ENCODE results near the gene ALDH3B1. TPM values are rescaled to one million over a fixed set of nuclear protein-coding genes. Genes with fewer than 3 reads are reported as not detected.

Gene ALDH3B1
- total RNA-seq, 2 experiments from 2014 or later: 0.15 TPM; not detected in 1

DNA sequence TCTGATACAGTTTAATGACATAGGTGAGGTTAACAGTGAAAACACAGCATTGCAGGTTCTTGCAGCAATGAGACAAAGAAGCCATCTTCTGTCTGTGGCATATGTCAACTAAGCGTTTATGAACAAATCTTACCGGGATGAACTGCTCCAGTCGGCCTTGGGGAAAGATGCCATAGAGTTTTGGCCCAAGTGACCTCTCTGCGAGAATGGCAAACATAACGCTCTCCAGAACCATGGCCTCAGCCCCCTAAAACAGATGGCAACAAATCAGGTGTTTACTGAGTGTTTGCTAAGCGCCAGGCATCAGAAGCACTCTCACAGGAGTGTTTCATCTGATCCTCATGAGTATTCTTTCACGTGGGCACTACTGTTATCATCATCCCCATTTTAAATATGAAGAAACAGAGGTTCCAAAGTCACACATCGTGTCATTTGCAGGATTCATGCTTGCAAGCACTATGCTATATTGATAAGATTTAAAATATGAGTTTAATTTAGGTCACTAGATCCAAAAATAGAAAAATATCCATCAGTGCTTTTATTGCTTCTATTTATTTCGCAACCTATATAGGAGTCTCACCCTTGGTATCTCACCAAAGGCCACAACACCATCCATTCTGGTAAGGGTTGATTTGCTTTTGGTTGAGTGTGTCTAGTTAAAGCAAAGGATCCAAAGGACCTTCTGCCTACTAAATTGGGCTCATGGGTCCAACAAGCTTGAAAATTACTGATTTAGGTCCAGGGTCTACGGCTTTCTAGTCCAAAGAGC, 64.6 kb downstream of the ALDH3B1 start:
- Mint-ChIP-seq H3K27me3 (no peaks in the 10 kb centered on the region), H3K4me1 (no peaks in the 10 kb centered on the region), H3K9me3 (no peaks in the 10 kb centered on the region), H3K36me3 (ENCODE audit: low read depth) (no peaks in the 10 kb centered on the region), H3K4me3 (no peak overlapping the region), H3K27ac (no peak overlapping the region)
- CTCF ChIA-PET: no interaction called here
- POLR2A ChIA-PET: no interaction called here
- no peak for DNase-seq

DNA sequence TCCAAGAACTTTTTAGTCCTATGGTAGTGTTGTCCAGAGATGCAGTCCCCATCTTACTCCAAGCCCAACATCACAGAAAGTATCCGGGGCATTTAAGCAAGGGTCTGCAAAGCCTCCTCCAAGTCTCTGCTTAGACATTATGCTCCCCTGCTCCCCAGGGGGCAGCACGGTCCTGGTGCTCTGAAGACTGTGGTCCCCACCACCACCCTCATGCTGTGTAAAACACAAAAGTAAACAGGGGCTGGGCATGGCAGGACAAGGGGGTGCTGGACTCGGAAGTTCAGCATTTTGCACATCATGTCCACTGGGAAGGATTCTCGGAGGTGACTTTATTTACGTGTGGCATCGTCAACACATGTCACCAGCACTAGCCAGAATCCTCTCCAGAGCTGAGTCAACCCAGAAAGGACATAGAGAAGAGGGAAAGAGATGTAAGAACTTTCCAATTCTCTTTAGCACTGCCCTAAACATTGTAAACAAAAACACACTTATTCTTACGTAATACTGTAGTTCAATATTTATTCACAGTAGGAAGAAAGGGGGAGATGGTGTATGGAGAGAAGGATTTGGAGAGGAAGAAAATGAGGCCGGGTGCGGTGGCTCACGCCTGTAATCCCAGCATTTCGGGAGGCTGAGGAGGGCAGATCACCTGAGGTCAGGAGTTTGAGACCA, 66.4 kb downstream of the ALDH3B1 start:
- H3K4me3 Mint-ChIP-seq: no peak overlapping the region
- H3K27ac Mint-ChIP-seq: no peak overlapping the region
- no peaks in the 10 kb centered on the region for H3K9me3 Mint-ChIP-seq
- H3K27me3 Mint-ChIP-seq: no peaks in the 10 kb centered on the region
- H3K4me1 Mint-ChIP-seq: no peaks in the 10 kb centered on the region
- CTCF ChIA-PET: no interaction called here
- no peak for DNase-seq
- no peaks in the 10 kb centered on the region for H3K36me3 Mint-ChIP-seq (ENCODE audit: low read depth)
- POLR2A ChIA-PET: no interaction called here

DNA sequence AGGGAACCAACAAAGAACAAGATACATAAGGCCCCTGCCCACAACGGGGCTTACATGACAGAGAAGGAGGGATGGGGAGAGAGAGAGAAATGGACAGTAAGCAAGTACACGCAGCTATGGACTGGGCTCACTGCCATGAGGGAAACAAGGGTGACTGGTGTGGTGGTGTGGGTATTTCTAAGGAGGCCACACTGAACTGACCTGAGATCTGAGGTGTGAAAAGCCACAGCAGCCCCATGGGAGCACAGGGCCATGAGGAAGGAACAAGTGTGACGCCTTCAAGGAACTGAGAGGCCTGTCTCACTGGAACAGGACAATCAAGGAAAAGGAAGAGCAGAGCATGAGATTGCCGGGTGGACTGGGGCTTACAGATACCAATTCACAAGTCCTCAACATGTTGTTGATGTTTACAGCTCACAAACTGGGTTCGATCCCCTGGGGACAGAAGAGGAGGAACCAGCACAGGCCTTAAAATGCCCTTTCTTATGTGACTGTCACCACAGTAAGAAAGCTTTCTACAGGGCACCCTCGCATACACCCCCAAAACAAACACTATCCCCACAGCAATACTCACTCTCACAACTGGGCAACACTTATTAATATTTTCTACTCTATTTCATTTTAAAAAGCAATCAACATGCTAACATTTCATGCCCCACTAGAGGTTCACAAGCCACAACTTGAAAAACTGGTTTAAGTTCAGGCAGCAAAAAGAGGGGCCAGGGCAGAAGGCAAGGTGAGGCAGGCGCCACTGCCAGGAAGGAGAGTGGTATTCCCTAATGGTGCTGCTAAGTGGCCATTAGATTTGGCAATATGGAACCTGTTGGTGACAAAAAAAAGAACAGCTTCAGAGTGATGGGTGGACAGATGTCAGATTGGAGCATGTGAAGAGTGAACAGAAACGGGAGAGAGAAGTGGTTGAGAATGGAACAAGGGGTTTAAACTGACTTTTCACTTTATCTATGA, 67.8 kb downstream of the ALDH3B1 start:
- DNase-seq: no peak
- Mint-ChIP-seq H3K4me3 (no peak overlapping the region), H3K27me3 (no peaks in the 10 kb centered on the region), H3K9me3 (no peaks in the 10 kb centered on the region), H3K4me1 (no peaks in the 10 kb centered on the region), H3K36me3 (ENCODE audit: low read depth) (no peaks in the 10 kb centered on the region), H3K27ac (peak overlapping the region; percentile 5)
- ChIA-PET CTCF (no interaction called here), POLR2A (no interaction called here)

Small RNA genes within 50 kb of the gene (microRNA-seq; reads per million reads assigned to microRNA genes)
- not detected for gene MIR4691 (ENCODE audit: borderline microRNAs expressed, borderline replicate concordance)
- not detected for gene MIR6753 (ENCODE audit: borderline microRNAs expressed, borderline replicate concordance)
- not detected for gene MIR7113 (ENCODE audit: borderline microRNAs expressed, borderline replicate concordance)

Other genes with a start within 250 kb of the ALDH3B1 start
- gene UNC93B1, start 6.2 kb upstream of the ALDH3B1 start, total RNA-seq: 10 to 100 TPM; 32.6 to 34.3 TPM
- gene NDUFS8, start 20.4 kb downstream of the ALDH3B1 start, total RNA-seq: 100 to 1,000 TPM; 116 to 138 TPM
- 100 to 1,000 TPM; 286 to 316 TPM for gene TCIRG1, start 28.7 kb downstream of the ALDH3B1 start, total RNA-seq
- 1 to 10 TPM; 4.5 to 6.3 TPM for gene CHKA, start 111.1 kb downstream of the ALDH3B1 start, total RNA-seq
- 10 to 100 TPM; 28.1 to 28.5 TPM for gene KMT5B, start 203.0 kb downstream of the ALDH3B1 start, total RNA-seq

Data from activated CD4-positive, alpha-beta T cell treated with anti-CD3 and anti-CD28 coated beads, Interleukin-2, amount 10 ng/mL, durations not matched to agents 7 days and 5 days (primary cell).